MM.1S (cell line): Measurements from ENCODE around the gene TPI1.

Source experiments
- EZH2 ChIP-seq: fragments of 300-600 bp; sonication (generic); optimal IDR thresholded peaks from 2 replicates; pipeline ENCODE3; 2017; ENCODE audit warnings: low read depth, mild to moderate bottlenecking, antibody characterized with exemption, low read length, mixed read lengths
- TF ChIP-seq, protein P1 (sequence below): fragments of 300-600 bp; sonication (generic); IDR thresholded peaks from 2 replicates; pipeline ENCODE4 v1.5.1; 2016; ENCODE audit warnings: antibody characterized with exemption, low read length, mixed read lengths

DNA sequence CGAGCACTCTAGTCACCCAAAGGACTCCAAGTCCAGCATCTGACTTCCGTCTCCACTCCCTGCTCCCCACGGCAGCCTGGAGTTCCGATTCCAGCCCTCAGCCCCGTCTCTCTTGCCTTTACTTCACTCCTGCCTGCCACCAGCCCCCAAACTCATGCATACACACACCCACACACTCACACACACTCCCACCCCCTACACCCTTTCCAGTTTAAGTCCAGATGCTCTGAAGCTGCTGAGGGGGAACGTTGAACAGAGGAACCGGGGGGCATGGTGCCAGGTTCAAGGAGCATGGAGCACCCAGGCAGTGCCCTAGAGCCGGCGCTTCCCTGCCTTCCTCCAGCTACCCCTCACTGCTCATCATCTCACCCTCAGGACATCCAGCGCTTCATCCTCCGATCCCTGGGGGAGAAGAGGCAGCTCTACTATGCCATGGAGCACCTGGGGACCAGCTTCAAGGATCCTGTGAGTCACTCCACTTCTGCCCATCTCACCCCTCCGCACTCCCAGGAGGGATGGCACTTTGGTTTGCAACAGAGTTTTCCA, 35.8 kb upstream of the TPI1 start:
- TF ChIP-seq EZH2 = no peak
- TF ChIP-seq, protein P1, sequence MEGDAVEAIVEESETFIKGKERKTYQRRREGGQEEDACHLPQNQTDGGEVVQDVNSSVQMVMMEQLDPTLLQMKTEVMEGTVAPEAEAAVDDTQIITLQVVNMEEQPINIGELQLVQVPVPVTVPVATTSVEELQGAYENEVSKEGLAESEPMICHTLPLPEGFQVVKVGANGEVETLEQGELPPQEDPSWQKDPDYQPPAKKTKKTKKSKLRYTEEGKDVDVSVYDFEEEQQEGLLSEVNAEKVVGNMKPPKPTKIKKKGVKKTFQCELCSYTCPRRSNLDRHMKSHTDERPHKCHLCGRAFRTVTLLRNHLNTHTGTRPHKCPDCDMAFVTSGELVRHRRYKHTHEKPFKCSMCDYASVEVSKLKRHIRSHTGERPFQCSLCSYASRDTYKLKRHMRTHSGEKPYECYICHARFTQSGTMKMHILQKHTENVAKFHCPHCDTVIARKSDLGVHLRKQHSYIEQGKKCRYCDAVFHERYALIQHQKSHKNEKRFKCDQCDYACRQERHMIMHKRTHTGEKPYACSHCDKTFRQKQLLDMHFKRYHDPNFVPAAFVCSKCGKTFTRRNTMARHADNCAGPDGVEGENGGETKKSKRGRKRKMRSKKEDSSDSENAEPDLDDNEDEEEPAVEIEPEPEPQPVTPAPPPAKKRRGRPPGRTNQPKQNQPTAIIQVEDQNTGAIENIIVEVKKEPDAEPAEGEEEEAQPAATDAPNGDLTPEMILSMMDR = no peak
